MG63 (cell line): ENCODE measurements around the gene TSPYL4. TPM values are rescaled to one million over a fixed set of nuclear protein-coding genes. Genes with fewer than 3 reads are reported as not detected.

Source experiments
- DNase-seq: peaks from one replicate; pipeline ENCODE4 v3.0.0-alpha.2; 2020
- H3K27me3 ChIP-seq: fragments of 250-450 bp; sonication (Bioruptor Pico); 2 replicates; pipeline ENCODE4 v1.5.1; 2020; ENCODE audit warnings: mild to moderate bottlenecking, moderate library complexity
- H3K36me3 ChIP-seq: fragments of 250-450 bp; sonication (Bioruptor Pico); 2 replicates; pipeline ENCODE4 v1.5.1; 2020; ENCODE audit warnings: mild to moderate bottlenecking, moderate library complexity
- H3K4me3 ChIP-seq: fragments of 250-450 bp; sonication (Bioruptor Pico); 2 replicates; pipeline ENCODE4 v1.5.1; 2020; ENCODE audit warnings: mild to moderate bottlenecking, moderate library complexity
- H3K9me3 ChIP-seq: fragments of 250-450 bp; sonication (Bioruptor Pico); 2 replicates; pipeline ENCODE4 v1.5.1; 2020; ENCODE audit warnings: mild to moderate bottlenecking, moderate library complexity
- total RNA-seq: library from RNA; depleted of rRNA; stranded (reverse); fragments of >200 nt; shearing (Covaris generic); gene quantifications from 2 replicates; pipeline ENCODE4 v1.2.3, GENCODE V29; 2014; ENCODE audit warnings: low replicate concordance; rRNA removed

TSPYL4 gene
- total RNA-seq, 1 experiment from 2014 or later = 6.8 TPM

DNA sequence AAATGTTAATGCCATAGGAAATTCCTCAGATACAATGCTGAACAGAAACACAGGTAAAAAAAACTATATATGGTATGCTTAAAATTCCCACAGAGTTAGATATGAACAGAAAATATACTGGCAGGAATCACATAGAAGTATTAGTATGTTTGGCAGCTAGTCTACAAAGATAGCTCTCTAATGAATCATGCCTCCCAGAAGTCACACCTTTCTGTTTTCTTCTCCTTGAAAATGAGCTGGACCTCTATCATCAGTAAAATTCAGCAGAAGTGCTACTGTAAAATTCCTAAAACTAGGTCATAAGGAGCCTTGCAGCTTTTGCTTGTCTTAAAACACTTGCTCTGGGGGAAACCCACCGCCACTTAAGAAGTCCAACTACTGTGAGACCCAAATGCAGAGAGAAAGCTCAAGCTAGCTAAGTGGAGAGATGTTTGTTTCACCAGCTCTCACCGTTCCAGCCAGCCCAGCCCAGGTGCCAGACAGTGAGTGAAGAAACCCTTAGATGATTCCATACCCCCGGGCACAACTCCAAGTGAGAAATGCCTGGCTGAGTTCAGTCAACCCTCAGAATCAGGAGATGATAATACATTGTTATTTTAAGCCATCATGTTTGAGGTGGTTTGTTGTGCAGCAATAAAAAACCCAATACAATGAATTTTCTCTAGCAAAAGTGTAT, 43.0 kb downstream of the TSPYL4 start:
- DNase-seq = peak; percentile 73
- no peaks in the 10 kb centered on the region for H3K36me3 ChIP-seq
- no peaks in the 10 kb centered on the region for H3K9me3 ChIP-seq
- no peak overlapping the region for H3K4me3 ChIP-seq
- H3K27me3 ChIP-seq = no peaks in the 10 kb centered on the region

DNA sequence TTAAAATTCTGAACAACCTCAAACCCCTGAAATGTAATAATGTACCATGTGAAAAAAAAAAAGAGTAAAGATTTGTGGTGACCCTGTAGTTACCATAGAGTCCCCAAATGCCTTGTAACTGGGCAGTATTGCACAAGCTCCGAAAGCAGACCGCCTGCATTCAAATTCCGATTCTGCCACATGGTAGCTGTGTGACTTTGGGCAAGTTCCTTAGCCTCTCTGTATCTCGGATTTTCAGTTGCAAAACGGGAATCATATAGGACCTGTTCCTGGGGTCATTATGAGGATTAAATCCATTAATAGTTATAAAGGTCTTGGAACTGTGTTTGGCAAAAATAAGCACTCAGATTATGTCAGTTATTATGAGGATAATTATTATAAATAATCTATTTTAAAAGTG, 43.6 kb downstream of the TSPYL4 start:
- DNase-seq = no peak
- no peaks in the 10 kb centered on the region for H3K9me3 ChIP-seq
- no peaks in the 10 kb centered on the region for H3K27me3 ChIP-seq
- no peak overlapping the region for H3K4me3 ChIP-seq
- H3K36me3 ChIP-seq = no peaks in the 10 kb centered on the region

DNA sequence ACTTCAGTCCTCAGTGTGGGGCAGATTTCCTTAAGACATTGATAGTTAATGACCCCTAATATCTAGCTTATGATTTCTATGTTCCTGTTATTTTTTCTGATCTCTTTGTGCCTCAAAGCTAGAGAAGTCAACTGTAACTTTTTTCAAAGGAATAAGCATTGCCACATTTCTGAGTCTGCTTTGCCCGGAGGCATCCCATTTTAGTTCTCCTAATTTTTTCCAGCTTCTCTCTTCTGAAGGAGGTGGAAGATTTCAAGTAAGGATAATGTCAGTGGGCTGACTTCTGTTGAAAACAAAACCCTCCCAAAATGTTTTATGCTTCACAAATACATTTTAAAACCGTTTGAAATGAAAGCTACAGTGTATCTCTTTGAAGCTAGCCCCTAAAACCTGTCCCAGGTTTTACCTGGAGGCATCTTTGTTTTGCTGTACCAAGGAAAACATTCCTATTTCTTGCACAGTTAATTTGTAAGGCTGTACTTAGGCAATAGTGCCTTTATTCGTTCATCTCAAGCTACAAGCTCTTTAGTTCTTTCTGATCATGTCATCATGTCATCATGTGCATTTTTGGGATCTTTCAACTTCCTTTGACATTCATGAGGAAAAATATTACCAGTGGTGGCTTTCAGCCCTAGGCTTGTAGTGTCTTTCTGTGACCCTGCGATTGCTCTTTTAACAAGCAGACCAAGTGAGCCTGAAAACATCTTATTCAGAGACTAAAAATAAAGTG, 45.7 kb downstream of the TSPYL4 start:
- no peaks in the 10 kb centered on the region for H3K36me3 ChIP-seq
- no peaks in the 10 kb centered on the region for H3K27me3 ChIP-seq
- no peaks in the 10 kb centered on the region for H3K9me3 ChIP-seq
- no peak overlapping the region for H3K4me3 ChIP-seq
- no peak for DNase-seq

DNA sequence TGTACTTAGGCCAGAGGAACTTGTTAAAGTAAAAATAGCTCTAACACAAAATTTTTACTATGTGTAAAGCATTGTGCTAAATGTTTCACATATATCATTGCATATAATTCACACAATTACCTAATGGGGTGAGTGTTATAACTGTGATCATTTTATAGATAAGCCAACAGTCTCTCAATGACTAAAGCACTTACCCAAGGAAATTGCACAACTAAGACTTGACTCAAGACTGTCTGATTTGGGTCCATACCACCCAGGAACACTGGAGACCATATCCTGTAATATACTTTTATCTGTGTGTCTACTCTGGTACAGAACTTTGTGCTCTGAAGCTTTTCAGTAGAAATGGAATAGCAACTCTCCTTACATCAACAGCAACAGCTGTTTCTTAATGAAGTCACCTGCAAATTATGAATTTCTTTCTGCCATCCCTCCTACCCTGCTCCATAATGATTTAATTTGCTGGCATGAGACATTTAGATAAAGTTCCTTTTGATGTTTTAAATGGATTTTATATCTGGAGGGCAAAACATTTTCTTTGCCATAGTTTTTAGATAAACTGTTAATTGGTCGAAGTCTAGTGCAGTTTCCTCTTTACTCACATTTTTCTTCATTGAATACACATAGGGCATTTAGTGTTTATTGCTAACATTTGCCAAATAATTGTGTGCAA, 47.5 kb downstream of the TSPYL4 start:
- DNase-seq = no peak
- H3K36me3 ChIP-seq = no peaks in the 10 kb centered on the region
- H3K27me3 ChIP-seq = no peaks in the 10 kb centered on the region
- H3K9me3 ChIP-seq = no peaks in the 10 kb centered on the region
- no peak overlapping the region for H3K4me3 ChIP-seq

DNA sequence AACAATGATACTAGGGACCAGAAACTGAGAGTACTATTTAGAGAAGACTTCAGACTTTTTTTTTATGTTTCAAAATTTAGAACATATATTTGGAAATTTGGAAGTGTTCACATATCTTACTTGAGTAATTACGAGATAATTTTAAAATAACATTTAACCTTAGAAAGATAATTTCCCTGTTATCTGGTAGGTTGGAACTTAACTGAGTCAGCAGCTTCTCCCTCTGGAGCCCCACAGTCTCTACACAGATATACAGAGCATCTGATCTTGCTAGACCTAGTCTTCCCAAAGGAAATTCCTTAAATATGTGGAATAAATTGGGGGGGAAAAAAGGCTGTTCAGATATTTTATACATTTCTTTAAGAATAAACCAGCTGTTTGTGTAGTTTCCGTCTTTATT, 48.6 kb downstream of the TSPYL4 start:
- no peaks in the 10 kb centered on the region for H3K9me3 ChIP-seq
- DNase-seq = no peak
- no peak overlapping the region for H3K4me3 ChIP-seq
- no peaks in the 10 kb centered on the region for H3K36me3 ChIP-seq
- H3K27me3 ChIP-seq = no peaks in the 10 kb centered on the region

DNA sequence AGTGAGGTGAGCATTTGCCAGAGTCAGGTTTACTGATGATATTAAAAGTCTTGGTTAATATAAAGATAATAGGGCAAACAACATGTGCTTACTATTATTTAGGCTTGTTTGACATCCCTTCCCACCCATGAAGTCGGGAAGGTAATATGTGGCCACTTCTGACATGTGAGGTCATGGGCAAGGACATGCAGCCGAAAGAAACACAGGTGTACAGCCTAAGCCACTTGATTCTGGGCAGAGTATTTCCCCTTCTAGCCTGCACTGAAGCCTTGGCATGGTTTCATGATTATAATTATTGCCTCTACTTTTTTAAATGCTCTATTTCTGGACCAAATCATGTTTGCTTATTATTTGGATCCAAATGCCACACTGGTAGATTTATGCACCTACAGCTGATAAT, 52.3 kb downstream of the TSPYL4 start:
- Histone ChIP-seq H3K9me3 (no peaks in the 10 kb centered on the region), H3K36me3 (no peaks in the 10 kb centered on the region), H3K4me3 (no peak overlapping the region), H3K27me3 (no peaks in the 10 kb centered on the region)
- no peak for DNase-seq

DNA sequence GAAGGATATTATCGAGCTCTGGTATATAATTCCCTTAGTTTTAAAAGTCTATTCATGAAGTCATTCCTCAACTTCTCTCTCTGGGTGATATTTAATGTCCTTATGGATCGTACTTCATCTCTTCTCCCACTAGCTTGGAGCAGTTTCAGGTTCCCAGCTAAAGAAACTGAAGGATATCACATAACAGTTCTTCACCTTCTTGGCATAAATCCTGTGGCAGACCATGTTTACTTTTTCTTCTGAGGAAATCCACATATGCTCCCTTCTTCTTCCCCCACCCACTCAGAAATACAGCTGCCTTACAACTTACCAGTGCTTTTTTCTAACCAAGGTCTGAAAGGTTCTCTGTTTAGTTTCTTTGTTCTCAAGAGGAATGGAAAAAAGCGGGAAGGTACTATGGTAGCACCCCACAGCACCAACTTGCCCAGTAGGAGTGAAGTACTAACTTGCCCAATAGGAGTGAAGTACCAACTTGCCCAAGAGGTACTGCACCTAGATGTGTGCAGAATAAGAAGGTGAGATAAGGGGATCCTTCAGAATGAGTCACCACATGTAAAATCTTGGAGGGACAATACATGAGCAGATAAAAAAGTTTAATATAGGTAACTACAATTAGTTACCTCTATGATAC, 53.1 kb downstream of the TSPYL4 start:
- no peaks in the 10 kb centered on the region for H3K27me3 ChIP-seq
- no peak for DNase-seq
- no peaks in the 10 kb centered on the region for H3K36me3 ChIP-seq
- no peaks in the 10 kb centered on the region for H3K9me3 ChIP-seq
- H3K4me3 ChIP-seq = no peak overlapping the region

Other genes starting within 250 kb of the TSPYL4 start
- gene FRK, start 193.2 kb downstream of the TSPYL4 start, total RNA-seq = 0.07 and 0.16 TPM in 2 replicates
- gene NT5DC1, start 153.2 kb downstream of the TSPYL4 start, total RNA-seq = 5.2 and 12.8 TPM in 2 replicates
- gene COL10A1, start 127.9 kb downstream of the TSPYL4 start, total RNA-seq = not detected in 2 replicates
- 61.4 and 81.3 TPM in 2 replicates for gene TSPYL1, start 25.9 kb upstream of the TSPYL4 start, total RNA-seq
- gene DSE, start 116.9 kb upstream of the TSPYL4 start, total RNA-seq = 5.4 and 6.4 TPM in 2 replicates
- gene CALHM6, start 207.3 kb upstream of the TSPYL4 start, total RNA-seq = 0.16 and 1.7 TPM in 2 replicates